GM12892 (cell line): ENCODE results near the gene RAB4A.

Source experiments
- POLR2A ChIP-seq: IDR thresholded peaks from 2 replicates; pipeline ENCODE4 v1.6.1; 2011; ENCODE audit warnings: low read depth, low read length, control low read depth
- POLR2AphosphoS5 ChIP-seq: IDR thresholded peaks from 2 replicates; pipeline ENCODE4 v1.6.1; 2011; ENCODE audit warnings: low read depth, low read length, control low read depth
- TAF1 ChIP-seq: IDR thresholded peaks from 2 replicates; pipeline ENCODE4 v1.6.1; 2011; ENCODE audit warnings: low read depth, mild to moderate bottlenecking, control low read depth, low read length, borderline replicate concordance

DNA sequence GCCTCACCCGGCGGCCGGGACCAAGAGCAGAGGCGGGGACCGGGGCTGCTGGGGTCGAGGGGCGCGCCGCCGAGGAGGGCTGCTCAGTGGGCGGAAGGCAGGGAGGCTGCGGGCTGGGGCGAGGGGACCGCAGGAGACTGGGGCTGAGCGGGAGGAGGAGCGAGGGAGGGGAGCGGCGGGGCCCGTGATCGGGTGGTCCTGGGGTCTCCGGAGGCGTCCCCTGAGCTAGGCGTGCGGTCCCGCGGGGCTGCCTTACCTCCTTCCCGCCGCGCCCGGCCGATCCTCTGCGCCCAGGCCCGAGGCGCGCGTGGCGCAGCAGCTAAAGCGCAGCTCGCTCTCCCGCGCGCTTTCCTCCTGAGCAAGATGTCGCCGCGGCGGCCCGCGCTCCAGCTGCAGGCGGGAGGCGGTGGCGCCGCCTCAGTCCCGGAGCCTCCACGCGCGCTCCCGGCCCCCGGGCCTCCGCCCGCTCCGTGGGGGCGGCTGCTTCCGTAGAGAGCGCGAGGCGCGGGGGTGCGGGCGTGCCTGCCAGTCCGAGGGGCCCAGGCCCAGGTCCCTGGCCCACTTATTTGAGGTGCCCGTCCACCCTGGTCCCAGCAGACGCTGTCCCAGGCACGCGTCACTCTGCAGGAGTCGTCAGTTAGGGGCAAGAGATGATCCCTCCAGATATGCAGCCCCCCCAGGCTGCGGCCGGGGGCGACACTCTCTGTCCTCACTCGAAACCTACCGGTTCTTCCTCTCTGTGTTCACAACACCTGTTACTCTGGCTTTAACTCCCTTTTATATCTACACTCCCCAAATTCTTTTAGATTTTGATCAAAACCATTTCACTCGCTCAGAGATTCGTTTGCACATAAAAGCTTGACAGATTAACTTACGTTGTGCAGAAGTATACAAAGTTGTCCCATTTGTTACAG lies 72.0 kb downstream of the RAB4A start, which contains the start of gene CCSAP:
- no peak for TF ChIP-seq POLR2AphosphoS5
- no peak for TF ChIP-seq POLR2A
- no peak for TF ChIP-seq TAF1
